BJ (cell line): ENCODE data around the gene STOM. TPM values are rescaled to one million over a fixed set of nuclear protein-coding genes. Genes with fewer than 3 reads are reported as not detected.

Experiments
- CTCF ChIA-PET: fragments of 350-600 bp; formaldehyde crosslinking; extraction: SDS; loops from one replicate; lab custom pipeline; 2021; ENCODE audit warnings: antibody characterized with exemption, inconsistent platforms; lab: Yijun Ruan, JAX
- POLR2A ChIA-PET: fragments of 300-600 bp; sonication (Branson Sonifier 250); formaldehyde crosslinking; extraction: SDS; loops from one replicate; lab custom pipeline; 2021; ENCODE audit warnings: antibody characterized with exemption; lab: Charles Lee
- DNase-seq: peaks from one replicate; pipeline ENCODE4 v3.0.0-alpha.2; 2011; ENCODE audit warnings: low read depth
- H3K27me3 ChIP-seq: 2 replicates; pipeline ENCODE4 v1.6.0; 2011; ENCODE audit warnings: low read length; ENCODE audit not compliant: control insufficient read depth, insufficient read depth
- H3K36me3 ChIP-seq: 2 replicates; pipeline ENCODE4 v1.5.1; 2011; ENCODE audit warnings: low read length; ENCODE audit not compliant: control insufficient read depth, insufficient read depth
- H3K4me3 ChIP-seq: 2 replicates; pipeline ENCODE4 v1.5.1; 2011; ENCODE audit warnings: low read depth, mild to moderate bottlenecking, control low read depth, low read length
- CTCF ChIP-seq: IDR thresholded peaks from 2 replicates; pipeline ENCODE4 v1.5.1; 2011; ENCODE audit warnings: low read depth, mild to moderate bottlenecking, control low read depth, inconsistent platforms, low read length, moderate library complexity; ENCODE audit not compliant: insufficient read depth
- polyA plus RNA-seq: library from polyadenylated mRNA; depleted of rRNA; stranded (reverse); fragments of >200 nt; gene quantifications from 2 replicates; pipeline ENCODE4 v1.2.3, GENCODE V29; 2011

Gene STOM
- polyA plus RNA-seq, 1 experiment = 223 TPM

GRCh38 chr9:121312169-121312568 is 57.9 kb downstream of the STOM start:
- no peak for DNase-seq
- Histone ChIP-seq H3K4me3 (no peak overlapping the region), H3K36me3 (peaks cover 59% of the 10 kb centered on the region), H3K27me3 (no peaks in the 10 kb centered on the region)
- no peak for TF ChIP-seq CTCF
- POLR2A ChIA-PET = no interaction called here
- CTCF ChIA-PET = no interaction called here

- no peaks in the 10 kb centered on the region for H3K27me3 ChIP-seq
- H3K36me3 ChIP-seq = peaks cover 59% of the 10 kb centered on the region
- ChIA-PET POLR2A (no interaction called here), CTCF (interaction anchor here (1.1 to 3.2 kb wide), 2 partner anchors 9 to 97 kb away, joined by 4 to 17 read pairs; no protein-coding TSS in a partner anchor)
- TF ChIP-seq CTCF = no peak
- no peak for DNase-seq
- no peak overlapping the region for H3K4me3 ChIP-seq
Measured at GRCh38 chr9:121310571-121310970, 59.5 kb downstream of the STOM start.

GRCh38 chr9:121309833-121310425 is 60.1 kb downstream of the STOM start:
- ChIA-PET POLR2A (interaction anchor here (0.7 kb wide), 1 partner anchor 97 kb away, joined by 3 read pairs; no protein-coding TSS in a partner anchor), CTCF (interaction anchor here (0.7 to 3.2 kb wide), 4 partner anchors 10 to 96 kb away, joined by 3 to 17 read pairs (median 4); no protein-coding TSS in a partner anchor)
- Histone ChIP-seq H3K27me3 (no peaks in the 10 kb centered on the region), H3K4me3 (no peak overlapping the region), H3K36me3 (peaks cover 62% of the 10 kb centered on the region)
- no peak for TF ChIP-seq CTCF
- DNase-seq = no peak

- POLR2A ChIA-PET = interaction anchor here (0.7 kb wide), 1 partner anchor 96 kb away, joined by 3 read pairs; no protein-coding TSS in a partner anchor
- no peak overlapping the region for H3K4me3 ChIP-seq
- CTCF ChIA-PET = interaction anchor here (0.7 to 3.2 kb wide), 3 partner anchors 10 to 14 kb away, joined by 3 to 17 read pairs (median 3); no protein-coding TSS in a partner anchor
- H3K36me3 ChIP-seq = peaks cover 66% of the 10 kb centered on the region
- DNase-seq = no peak
- TF ChIP-seq CTCF = no peak
- no peaks in the 10 kb centered on the region for H3K27me3 ChIP-seq
Measured at GRCh38 chr9:121309171-121309570, 60.9 kb downstream of the STOM start.

GRCh38 chr9:121308765-121309164 is 61.3 kb downstream of the STOM start:
- POLR2A ChIA-PET = no interaction called here
- CTCF ChIA-PET = interaction anchor here (0.7 to 3.2 kb wide), 2 partner anchors 11 to 13 kb away, joined by 3 to 17 read pairs; no protein-coding TSS in a partner anchor
- no peak for DNase-seq
- no peak overlapping the region for H3K4me3 ChIP-seq
- peaks cover 67% of the 10 kb centered on the region for H3K36me3 ChIP-seq
- no peaks in the 10 kb centered on the region for H3K27me3 ChIP-seq
- no peak for TF ChIP-seq CTCF
